Stimulated activated CD8-positive, alpha-beta memory T cell treated with anti-CD3 and anti-CD28 coated beads, Interleukin-15, amount 100 ng/mL, for 24 hours (primary cell): ENCODE results near the gene MAN1B1.
"Not testable (repeated sequence)": the region's sequence is repeated elsewhere in the genome, so short reads cannot be mapped to it uniquely, and the experiment has no call there.

Experiments used
- DNase-seq: peaks from one replicate; pipeline ENCODE4 v3.0.0-alpha.2; 2020; ENCODE audit warnings: low read depth

Gene MAN1B1

GRCh38 chr9:137128158-137128861, 41.5 kb downstream of the MAN1B1 start:
- DNase-seq, result no peak

GRCh38 chr9:137128862-137129455, 42.2 kb downstream of the MAN1B1 start:
- no peak for DNase-seq

GRCh38 chr9:137129456-137130175, 42.8 kb downstream of the MAN1B1 start:
- peak; percentile 81 for DNase-seq

- DNase-seq, result no peak
These were observed 43.5 kb downstream of the MAN1B1 start for GRCh38 chr9:137130176-137130755.

GRCh38 chr9:137134191-137134590, 47.4 kb downstream of the MAN1B1 start:
- no peak for DNase-seq

GRCh38 chr9:137135154-137135553, 48.4 kb downstream of the MAN1B1 start:
- not testable (repeated sequence) for DNase-seq

GRCh38 chr9:137136261-137136880, 49.6 kb downstream of the MAN1B1 start:
- DNase-seq, result no peak

- no peak for DNase-seq
These were observed 50.3 kb downstream of the MAN1B1 start for GRCh38 chr9:137136881-137137607.

GRCh38 chr9:137138058-137138721, 51.4 kb downstream of the MAN1B1 start:
- DNase-seq, result no peak

GRCh38 chr9:137138722-137139467, 52.1 kb downstream of the MAN1B1 start, which contains the start of gene GRIN1:
Gene GRIN1 (plus strand): TSS chr9:137139154. CDS start chr9:137139487, 333 bp downstream.
- no peak for DNase-seq

- DNase-seq, result no peak
These were observed 52.8 kb downstream of the MAN1B1 start for GRCh38 chr9:137139468-137140150.

- DNase-seq, result no peak
These were observed 53.6 kb downstream of the MAN1B1 start for GRCh38 chr9:137140151-137141012.

- no peak for DNase-seq
These were observed 54.4 kb downstream of the MAN1B1 start for GRCh38 chr9:137141050-137141810.

GRCh38 chr9:137141976-137142936, 55.5 kb downstream of the MAN1B1 start:
- no peak for DNase-seq

- DNase-seq, result no peak
These were observed 56.7 kb downstream of the MAN1B1 start for GRCh38 chr9:137143459-137143858.

- DNase-seq, result no peak
These were observed 59.1 kb downstream of the MAN1B1 start for GRCh38 chr9:137145731-137146526.
